H1 (cell line): ENCODE results near the gene WASHC4. TPM values are rescaled to one million over a fixed set of nuclear protein-coding genes. Genes with fewer than 3 reads are reported as not detected.

Source experiments
- CTCF ChIA-PET: fragments of 300-600 bp; sonication (Branson Sonifier 250); formaldehyde crosslinking; loops from one replicate; lab custom pipeline; 2021; ENCODE audit not compliant: partially characterized antibody; lab: Charles Lee
- POLR2A ChIA-PET: fragments of 300-600 bp; sonication (Branson Sonifier 250); formaldehyde crosslinking; loops from one replicate; lab custom pipeline; 2021; ENCODE audit warnings: inconsistent platforms; ENCODE audit not compliant: partially characterized antibody; lab: Charles Lee
- DNase-seq, 2 experiments: peaks; one replicate each; pipeline versions ENCODE4 v3.0.0 to v3.0.0-alpha.2; 2010 to 2022; ENCODE audit warnings: low spot score in 2 of 2, low read depth in 1 of 2, mixed read lengths in 1 of 2
- FAIRE-seq: peaks from 2 replicates; lab custom pipeline; 2011; peaks lifted over from hg19 to GRCh38; lab: Jason Lieb, UNC
- H2AFZ ChIP-seq: 2 replicates; pipeline ENCODE4 v1.8.1; 2012; ENCODE audit warnings: low read length, inconsistent platforms
- H2AK5ac ChIP-seq: 2 replicates; pipeline ENCODE4 v1.6.1; 2013; ENCODE audit warnings: low read depth, low read length
- H2BK120ac ChIP-seq: replicated peaks from 2 replicates; pipeline ENCODE3; 2013; ENCODE audit warnings: low read depth, low read length, inconsistent platforms
- H2BK12ac ChIP-seq: 2 replicates; pipeline ENCODE4 v1.6.1; 2013; ENCODE audit warnings: low read depth, low read length
- H2BK15ac ChIP-seq: 2 replicates; pipeline ENCODE4 v1.6.1; 2013; ENCODE audit warnings: low read length
- H2BK20ac ChIP-seq: 2 replicates; pipeline ENCODE4 v1.6.1; 2013; ENCODE audit warnings: low read length
- H2BK5ac ChIP-seq: 2 replicates; pipeline ENCODE4 v1.6.1; 2013; ENCODE audit warnings: low read depth, low read length
- H3K14ac ChIP-seq: 2 replicates; pipeline ENCODE4 v1.6.1; 2013; ENCODE audit warnings: inconsistent platforms; ENCODE audit not compliant: insufficient read length
- H3K18ac ChIP-seq: 2 replicates; pipeline ENCODE4 v1.6.1; 2013; ENCODE audit warnings: low read length; ENCODE audit errors: extremely low read depth
- H3K23ac ChIP-seq: 2 replicates; pipeline ENCODE4 v1.6.1; 2013; ENCODE audit warnings: inconsistent platforms; ENCODE audit not compliant: insufficient read length
- H3K23me2 ChIP-seq: 2 replicates; pipeline ENCODE4 v1.6.1; 2013; ENCODE audit warnings: low read depth, low read length
- H3K27ac ChIP-seq: 2 replicates; pipeline ENCODE4 v1.6.1; 2011; ENCODE audit warnings: low read depth, low read length, inconsistent platforms
- H3K27me3 ChIP-seq, 4 experiments: replicated peaks in 1 of 4; 1 replicate in 1 of 4; 2 replicates in 3 of 4; pipeline versions ENCODE4 v1.6.1 to v1.8.1; 2011 to 2013; ENCODE audit warnings: low read length in 3 of 4, mild to moderate bottlenecking in 3 of 4, inconsistent platforms in 2 of 4, mixed read lengths in 2 of 4, moderate library complexity in 1 of 4; ENCODE audit not compliant: control insufficient read depth in 3 of 4, insufficient read depth in 3 of 4; ENCODE audit errors: extremely low read depth in 1 of 4
- H3K36me3 ChIP-seq, 4 experiments: 2 replicates each; pipeline versions ENCODE4 v1.6.1 to v1.8.1; 2011 to 2013; ENCODE audit warnings: mild to moderate bottlenecking in 4 of 4, low read length in 3 of 4, moderate library complexity in 2 of 4, control low read depth in 1 of 4, inconsistent platforms in 1 of 4; ENCODE audit not compliant: insufficient read depth in 4 of 4, control insufficient read depth in 2 of 4
- H3K4ac ChIP-seq: replicated peaks from 2 replicates; pipeline ENCODE3; 2013; ENCODE audit warnings: low read length, low read depth, mixed read lengths, inconsistent platforms; ENCODE audit not compliant: insufficient read length
- H3K4me1 ChIP-seq, 4 experiments: replicated peaks in 1 of 4; 1 replicate in 1 of 4; 2 replicates in 3 of 4; pipeline versions ENCODE4 v1.6.1 to v1.8.1; 2011 to 2013; ENCODE audit warnings: low read length in 3 of 4, inconsistent platforms in 2 of 4, mixed read lengths in 1 of 4; ENCODE audit not compliant: insufficient read depth in 4 of 4, control insufficient read depth in 3 of 4
- H3K4me2 ChIP-seq, 2 experiments: 2 replicates each; pipeline versions ENCODE4 v1.6.1 to v1.8.1; 2011 to 2013; ENCODE audit warnings: low read depth in 2 of 2, low read length in 2 of 2, control low read depth in 1 of 2, inconsistent platforms in 1 of 2, mild to moderate bottlenecking in 1 of 2; ENCODE audit not compliant: insufficient read depth in 1 of 2
- H3K4me3 ChIP-seq, 4 experiments: fragments of 200-600, 300-600 bp in 1 of 4; sonication (generic), shearing (Covaris generic), sonication (Bioruptor Twin) in 1 of 4; 2 replicates each; pipeline versions ENCODE4 v1.5.1 to v1.8.1; 2011 to 2016; ENCODE audit warnings: low read length in 4 of 4, low read depth in 3 of 4, control low read depth in 2 of 4, inconsistent platforms in 2 of 4, mild to moderate bottlenecking in 2 of 4, mixed read lengths in 1 of 4, moderate library complexity in 1 of 4; ENCODE audit not compliant: insufficient read depth in 2 of 4; ENCODE audit errors: extremely low read depth in 1 of 4
- H3K56ac ChIP-seq: replicated peaks from 2 replicates; pipeline ENCODE3; 2013; ENCODE audit warnings: low read depth, mild to moderate bottlenecking, mixed read lengths, low read length, inconsistent platforms; ENCODE audit not compliant: insufficient read length
- H3K79me1 ChIP-seq: 2 replicates; pipeline ENCODE4 v1.6.1; 2013; ENCODE audit warnings: low read depth, low read length, control low read depth
- H3K79me2 ChIP-seq, 2 experiments: 2 replicates each; pipeline versions ENCODE4 v1.6.1 to v1.8.1; 2012 to 2013; ENCODE audit warnings: low read length in 2 of 2, mild to moderate bottlenecking in 2 of 2, inconsistent platforms in 1 of 2; ENCODE audit not compliant: insufficient read depth in 2 of 2, control insufficient read depth in 1 of 2
- H3K9ac ChIP-seq, 4 experiments: replicated peaks in 1 of 4; 1 replicate in 1 of 4; 2 replicates in 3 of 4; pipeline versions ENCODE4 v1.6.1 to v1.8.1; 2011 to 2013; ENCODE audit warnings: low read depth in 3 of 4, low read length in 3 of 4, control low read depth in 2 of 4, mild to moderate bottlenecking in 2 of 4, moderate library complexity in 2 of 4, inconsistent platforms in 1 of 4; ENCODE audit errors: extremely low read depth in 1 of 4
- H3K9me3 ChIP-seq, 2 experiments: 2 replicates each; pipeline versions ENCODE4 v1.6.1 to v1.8.1; 2012 to 2013; ENCODE audit warnings: mild to moderate bottlenecking in 2 of 2, moderate library complexity in 2 of 2, control low read depth in 1 of 2, inconsistent platforms in 1 of 2, low read depth in 1 of 2, low read length in 1 of 2, mixed read lengths in 1 of 2; ENCODE audit not compliant: insufficient read depth in 2 of 2
- H4K20me1 ChIP-seq, 2 experiments: replicated peaks in 1 of 2; 2 replicates each; pipeline versions ENCODE3 to v1.8.1; 2011 to 2013; ENCODE audit warnings: inconsistent platforms in 2 of 2, low read length in 2 of 2, mild to moderate bottlenecking in 1 of 2; ENCODE audit not compliant: insufficient read depth in 2 of 2, control insufficient read depth in 1 of 2
- H4K5ac ChIP-seq: 2 replicates; pipeline ENCODE4 v1.6.1; 2013; ENCODE audit warnings: low read length, low read depth, mixed read lengths, inconsistent platforms; ENCODE audit not compliant: insufficient read length
- H4K8ac ChIP-seq: 2 replicates; pipeline ENCODE4 v1.8.0; 2013; ENCODE audit warnings: mild to moderate bottlenecking, moderate library complexity, low read length, inconsistent platforms; ENCODE audit not compliant: insufficient read depth; ENCODE audit errors: extremely low read depth
- H4K91ac ChIP-seq: replicated peaks from 2 replicates; pipeline ENCODE3; 2013; ENCODE audit warnings: low read length, mixed read lengths, inconsistent platforms; ENCODE audit not compliant: insufficient read length
- EP300 ChIP-seq, 2 experiments: IDR thresholded peaks; 1 replicate in 1 of 2; 2 replicates in 1 of 2; pipeline ENCODE4 v1.6.1; 2011 to 2012; ENCODE audit warnings: low read depth in 2 of 2, low read length in 2 of 2, mild to moderate bottlenecking in 2 of 2, borderline replicate concordance in 1 of 2, inconsistent platforms in 1 of 2, moderate library complexity in 1 of 2
- JUND ChIP-seq: IDR thresholded peaks from 2 replicates; pipeline ENCODE4 v1.6.1; 2011; ENCODE audit warnings: mild to moderate bottlenecking, improper control_type of control experiment, low read length
- NANOG ChIP-seq: IDR thresholded peaks from 2 replicates; pipeline ENCODE4 v1.6.1; 2011; ENCODE audit warnings: low read length, low read depth, mild to moderate bottlenecking, inconsistent platforms; ENCODE audit not compliant: insufficient read depth, poor library complexity, severe bottlenecking
- RXRA ChIP-seq: IDR thresholded peaks from 2 replicates; pipeline ENCODE4 v1.6.1; 2011; ENCODE audit warnings: low read depth, mild to moderate bottlenecking, low read length, moderate library complexity; ENCODE audit not compliant: insufficient read depth
- SAP30 ChIP-seq: fragments of 300-600 bp; sonication (generic); IDR thresholded peaks from 2 replicates; pipeline ENCODE4 v1.7.1; 2012; ENCODE audit warnings: low read length, moderate library complexity, mild to moderate bottlenecking, inconsistent platforms; ENCODE audit not compliant: insufficient read depth, insufficient replicate concordance
- SIN3A ChIP-seq, 2 experiments: IDR thresholded peaks in 1 of 2; conservative IDR thresholded peaks in 1 of 2; 2 replicates each; pipeline ENCODE4 v1.6.1; 2011 to 2012; ENCODE audit warnings: low read length in 2 of 2, improper control_type of control experiment in 1 of 2, low read depth in 1 of 2, mild to moderate bottlenecking in 1 of 2
- WGBS, 2 experiments: shearing (Covaris generic) in 1 of 2; methylation state at CpG; one replicate each; pipeline versions ENCODE4 v1.1.6 to v1.1.7; 2013 to 2015; ENCODE audit warnings: low lambda C conversion rate in 2 of 2, mixed read lengths in 2 of 2, inconsistent platforms in 1 of 2, low coverage in 1 of 2, missing lambda C conversion rate in 1 of 2; ENCODE audit not compliant: insufficient replicate concordance in 2 of 2, insufficient coverage in 1 of 2, insufficient read length in 1 of 2; ENCODE audit errors: extremely low coverage in 1 of 2, missing lambda C conversion rate in 1 of 2; 5-methylcytosine and 5-hydroxymethylcytosine counted together
- polyA plus RNA-seq, 7 experiments: library from polyadenylated mRNA; depleted of rRNA in 3 of 7; stranded (reverse) in 5 of 7; unstranded in 2 of 7; fragments of >200 nt in 5 of 7; fragments of 200-250 nt in 2 of 7; gene quantifications; 1 replicate in 5 of 7; 2 replicates in 1 of 7; 4 replicates in 1 of 7; pipeline versions ENCODE4 v1.2.1 to v1.2.3, GENCODE V29; 2011 to 2013; ENCODE audit warnings: missing spikeins in 2 of 7, mixed read lengths in 2 of 7
- total RNA-seq: library from RNA; stranded (reverse); fragmentation: NEBNext Ultra II Directional; extraction: Animal tissue kit (Norgen Biotek cat#: 25700); gene quantifications from 2 replicates; pipeline ENCODE4 v1.2.1, GENCODE V29; 2021
- TF ChIP-seq, protein P1 (sequence below): IDR thresholded peaks from 2 replicates; pipeline ENCODE4 v1.6.1; 2012; ENCODE audit warnings: inconsistent platforms

Gene WASHC4
- total and polyA plus RNA-seq, 2 of the 8 experiments (the other 6 are each of a cell fraction or from before 2014, with no cell fraction given) = 13.0 to 38.5 TPM

DNA sequence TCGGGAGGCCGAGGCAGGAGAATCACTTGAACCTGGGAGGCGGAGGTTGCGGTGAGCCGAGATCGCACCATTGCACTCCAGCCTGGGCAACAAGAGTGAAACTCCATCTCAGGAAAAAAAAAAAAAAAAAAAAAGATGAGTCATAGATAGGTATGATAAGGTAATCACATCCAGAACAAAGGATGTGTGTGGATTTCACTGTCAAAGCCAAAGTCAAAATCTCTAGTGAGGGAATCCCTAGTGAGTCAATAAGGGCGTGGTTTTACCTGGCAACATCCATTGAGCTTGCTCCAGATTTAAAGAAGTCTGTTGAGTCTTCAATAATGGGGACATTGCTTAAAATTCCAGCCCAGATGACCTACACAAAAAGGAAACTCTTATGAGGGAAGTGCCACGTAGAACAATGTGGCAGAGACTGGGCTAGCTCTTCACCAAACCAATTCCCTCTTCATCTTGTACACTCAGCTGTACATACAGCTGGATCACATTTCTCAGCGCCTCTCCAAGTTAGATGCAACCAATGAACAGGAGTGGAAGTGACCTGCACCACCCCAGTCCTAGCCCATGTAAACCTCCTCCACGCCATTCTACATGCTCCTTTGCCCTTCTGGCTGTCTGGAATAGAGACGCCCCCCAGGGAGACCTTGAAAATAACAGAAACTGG, 46.7 kb upstream of the WASHC4 start:
- Histone ChIP-seq H3K23ac (no peak overlapping the region), H2BK120ac (no peak overlapping the region), H2BK20ac (no peak overlapping the region), H3K4me3 (no peak overlapping the region), H3K27ac (no peak overlapping the region), H3K79me2 (no peaks in the 10 kb centered on the region), H3K23me2 (no peaks in the 10 kb centered on the region), H2BK15ac (no peak overlapping the region), H3K9ac (no peak overlapping the region), H2AK5ac (no peak overlapping the region), H4K5ac (no peak overlapping the region), H2BK5ac (no peak overlapping the region), H3K4ac (no peak overlapping the region), H3K27me3 (no peaks in the 10 kb centered on the region), H3K18ac (no peak overlapping the region), H2AFZ (no peak overlapping the region), H3K79me1 (no peaks in the 10 kb centered on the region), H3K36me3 (peaks cover 0 to 11% (median 0%) of the 10 kb centered on the region in 4 experiments; a peak in 2 of 8 replicates), H4K8ac (no peak overlapping the region), H4K91ac (no peak overlapping the region), H3K4me1 (no peaks in the 10 kb centered on the region), H4K20me1 (no peaks in the 10 kb centered on the region), H3K9me3 (no peaks in the 10 kb centered on the region), H3K4me2 (no peak overlapping the region), H2BK12ac (no peak overlapping the region), H3K56ac (no peak overlapping the region), H3K14ac (no peak overlapping the region)
- WGBS, 2 experiments = 88% methylated on average over 5 of the region's 11 CpGs; no CpG with 5 or more reads in 1 of the 2 experiments
- CTCF ChIA-PET = interaction anchor here (0.6 kb wide), 1 partner anchor 625 kb away, joined by 3 read pairs; no protein-coding TSS in a partner anchor
- DNase-seq (no peak), FAIRE-seq (no peak)
- POLR2A ChIA-PET = interaction anchor here (1.1 kb wide), 2 partner anchors 47 to 693 kb away, joined by 3 read pairs; partner anchors contain the start of gene WASHC4
- TF ChIP-seq EP300 (IDR thresholded peaks at IDR 0.05; ENCODE audit: borderline replicate concordance in 1 of 2, low read depth in 2 of 2, low read length in 2 of 2) (no peak), SIN3A (conservative IDR thresholded peaks at IDR 0.05 in 1 of 2, IDR thresholded peaks at IDR 0.05 in 1 of 2; ENCODE audit: low read depth in 1 of 2, low read length in 2 of 2) (no peak), SAP30 (no peak), NANOG (no peak), RXRA (no peak), JUND (no peak)
- TF ChIP-seq, protein P1, sequence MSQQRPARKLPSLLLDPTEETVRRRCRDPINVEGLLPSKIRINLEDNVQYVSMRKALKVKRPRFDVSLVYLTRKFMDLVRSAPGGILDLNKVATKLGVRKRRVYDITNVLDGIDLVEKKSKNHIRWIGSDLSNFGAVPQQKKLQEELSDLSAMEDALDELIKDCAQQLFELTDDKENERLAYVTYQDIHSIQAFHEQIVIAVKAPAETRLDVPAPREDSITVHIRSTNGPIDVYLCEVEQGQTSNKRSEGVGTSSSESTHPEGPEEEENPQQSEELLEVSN = no peak
